Measurements from ENCODE around the gene BACH1.

DNA sequence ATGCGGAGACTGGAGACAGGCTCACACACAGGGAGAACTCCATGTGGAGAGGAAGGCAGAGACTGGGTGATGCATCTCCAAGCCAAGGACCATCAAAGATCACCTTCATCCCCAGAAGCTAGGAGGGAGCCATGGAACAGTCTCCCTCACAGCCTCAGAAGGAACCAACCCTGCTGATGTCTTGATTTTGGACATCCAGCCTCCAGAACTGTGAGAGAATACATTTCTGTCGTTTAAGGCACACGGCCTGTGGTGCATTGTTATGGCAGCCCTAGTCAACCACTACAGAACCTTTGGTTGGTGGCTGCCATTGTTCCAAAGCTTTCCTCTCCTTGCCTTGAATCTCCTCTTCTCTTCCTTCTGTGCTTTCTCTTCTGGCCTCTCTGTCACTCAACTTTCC lies 64.0 kb downstream of the BACH1 start:
- TF ChIP-seq, protein P1, sequence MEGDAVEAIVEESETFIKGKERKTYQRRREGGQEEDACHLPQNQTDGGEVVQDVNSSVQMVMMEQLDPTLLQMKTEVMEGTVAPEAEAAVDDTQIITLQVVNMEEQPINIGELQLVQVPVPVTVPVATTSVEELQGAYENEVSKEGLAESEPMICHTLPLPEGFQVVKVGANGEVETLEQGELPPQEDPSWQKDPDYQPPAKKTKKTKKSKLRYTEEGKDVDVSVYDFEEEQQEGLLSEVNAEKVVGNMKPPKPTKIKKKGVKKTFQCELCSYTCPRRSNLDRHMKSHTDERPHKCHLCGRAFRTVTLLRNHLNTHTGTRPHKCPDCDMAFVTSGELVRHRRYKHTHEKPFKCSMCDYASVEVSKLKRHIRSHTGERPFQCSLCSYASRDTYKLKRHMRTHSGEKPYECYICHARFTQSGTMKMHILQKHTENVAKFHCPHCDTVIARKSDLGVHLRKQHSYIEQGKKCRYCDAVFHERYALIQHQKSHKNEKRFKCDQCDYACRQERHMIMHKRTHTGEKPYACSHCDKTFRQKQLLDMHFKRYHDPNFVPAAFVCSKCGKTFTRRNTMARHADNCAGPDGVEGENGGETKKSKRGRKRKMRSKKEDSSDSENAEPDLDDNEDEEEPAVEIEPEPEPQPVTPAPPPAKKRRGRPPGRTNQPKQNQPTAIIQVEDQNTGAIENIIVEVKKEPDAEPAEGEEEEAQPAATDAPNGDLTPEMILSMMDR (IDR thresholded peaks at IDR 0.05; ENCODE audit: poor library complexity, severe bottlenecking), result no peak
- TF ChIP-seq, protein P2, sequence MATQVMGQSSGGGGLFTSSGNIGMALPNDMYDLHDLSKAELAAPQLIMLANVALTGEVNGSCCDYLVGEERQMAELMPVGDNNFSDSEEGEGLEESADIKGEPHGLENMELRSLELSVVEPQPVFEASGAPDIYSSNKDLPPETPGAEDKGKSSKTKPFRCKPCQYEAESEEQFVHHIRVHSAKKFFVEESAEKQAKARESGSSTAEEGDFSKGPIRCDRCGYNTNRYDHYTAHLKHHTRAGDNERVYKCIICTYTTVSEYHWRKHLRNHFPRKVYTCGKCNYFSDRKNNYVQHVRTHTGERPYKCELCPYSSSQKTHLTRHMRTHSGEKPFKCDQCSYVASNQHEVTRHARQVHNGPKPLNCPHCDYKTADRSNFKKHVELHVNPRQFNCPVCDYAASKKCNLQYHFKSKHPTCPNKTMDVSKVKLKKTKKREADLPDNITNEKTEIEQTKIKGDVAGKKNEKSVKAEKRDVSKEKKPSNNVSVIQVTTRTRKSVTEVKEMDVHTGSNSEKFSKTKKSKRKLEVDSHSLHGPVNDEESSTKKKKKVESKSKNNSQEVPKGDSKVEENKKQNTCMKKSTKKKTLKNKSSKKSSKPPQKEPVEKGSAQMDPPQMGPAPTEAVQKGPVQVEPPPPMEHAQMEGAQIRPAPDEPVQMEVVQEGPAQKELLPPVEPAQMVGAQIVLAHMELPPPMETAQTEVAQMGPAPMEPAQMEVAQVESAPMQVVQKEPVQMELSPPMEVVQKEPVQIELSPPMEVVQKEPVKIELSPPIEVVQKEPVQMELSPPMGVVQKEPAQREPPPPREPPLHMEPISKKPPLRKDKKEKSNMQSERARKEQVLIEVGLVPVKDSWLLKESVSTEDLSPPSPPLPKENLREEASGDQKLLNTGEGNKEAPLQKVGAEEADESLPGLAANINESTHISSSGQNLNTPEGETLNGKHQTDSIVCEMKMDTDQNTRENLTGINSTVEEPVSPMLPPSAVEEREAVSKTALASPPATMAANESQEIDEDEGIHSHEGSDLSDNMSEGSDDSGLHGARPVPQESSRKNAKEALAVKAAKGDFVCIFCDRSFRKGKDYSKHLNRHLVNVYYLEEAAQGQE (IDR thresholded peaks at IDR 0.05; ENCODE audit: borderline replicate concordance), result no peak
- no peak for TF ChIP-seq TAF1 (IDR thresholded peaks at IDR 0.05; ENCODE audit: low read depth)

Data from neural cell (in vitro differentiated cells).